Mesodermal cell (in vitro differentiated cells): ENCODE results near the gene SCARF1.

Experiments used
- H3K27ac ChIP-seq: 2 replicates; pipeline ENCODE4 v1.7.0; 2013; ENCODE audit warnings: mild to moderate bottlenecking, low read depth, low read length, moderate library complexity; ENCODE audit not compliant: severe bottlenecking
- H3K36me3 ChIP-seq: 2 replicates; pipeline ENCODE4 v1.7.1; 2013; ENCODE audit warnings: mild to moderate bottlenecking, low read length, moderate library complexity; ENCODE audit not compliant: control insufficient read depth, insufficient read depth
- H3K4me1 ChIP-seq: one replicate; pipeline ENCODE4 v1.7.1; 2013; ENCODE audit warnings: mild to moderate bottlenecking, low read length; ENCODE audit not compliant: insufficient read depth, control insufficient read depth, poor library complexity, severe bottlenecking
- H3K4me3 ChIP-seq: 2 replicates; pipeline ENCODE4 v1.7.0; 2013; ENCODE audit warnings: low read length, control low read depth, mild to moderate bottlenecking; ENCODE audit not compliant: insufficient read depth, poor library complexity, severe bottlenecking; ENCODE audit errors: extremely low read depth
- H3K9me3 ChIP-seq: 2 replicates; pipeline ENCODE4 v1.7.1; 2013; ENCODE audit warnings: mild to moderate bottlenecking, low read length, moderate library complexity; ENCODE audit not compliant: control insufficient read depth
- WGBS, 2 experiments: methylation state at CpG; one replicate each; pipeline ENCODE4 v1.1.5; 2013; ENCODE audit warnings: missing lambda C conversion rate in 2 of 2; ENCODE audit not compliant: insufficient coverage in 2 of 2; 5-methylcytosine and 5-hydroxymethylcytosine counted together

Gene SCARF1

GRCh38 chr17:1646199-1646875, 805 bp upstream of the SCARF1 start:
- 86 to 87% methylated on average over 8 to 9 of the region's 13 CpGs for WGBS, 2 experiments
- H3K27ac ChIP-seq = no peak overlapping the region

GRCh38 chr17:1644493-1645206, 882 bp downstream of the SCARF1 start:
- Histone ChIP-seq H3K4me3 (peak overlapping the region; percentile 28), H3K9me3 (no peaks in the 10 kb centered on the region), H3K4me1 (peaks cover 52% of the 10 kb centered on the region), H3K27ac (no peak overlapping the region), H3K36me3 (no peaks in the 10 kb centered on the region)
- 78 to 81% methylated on average over 12 to 13 of the region's 15 CpGs for WGBS, 2 experiments

More at GRCh38 chr17:1646199-1646875, 805 bp upstream of the SCARF1 start:
- H3K36me3 ChIP-seq = peaks cover 12% of the 10 kb centered on the region
- H3K9me3 ChIP-seq = no peaks in the 10 kb centered on the region
- H3K4me3 ChIP-seq = no peak overlapping the region
- H3K4me1 ChIP-seq = peaks cover 57% of the 10 kb centered on the region

GRCh38 chr17:1643999-1644492, 1.5 kb downstream of the SCARF1 start:
- peak overlapping the region; percentile 28 for H3K4me3 ChIP-seq
- no peaks in the 10 kb centered on the region for H3K9me3 ChIP-seq
- 58 to 76% methylated on average over 7 to 11 of the region's 13 CpGs for WGBS, 2 experiments
- no peak overlapping the region for H3K27ac ChIP-seq
- H3K4me1 ChIP-seq = peaks cover 58% of the 10 kb centered on the region
- no peaks in the 10 kb centered on the region for H3K36me3 ChIP-seq

DNA sequence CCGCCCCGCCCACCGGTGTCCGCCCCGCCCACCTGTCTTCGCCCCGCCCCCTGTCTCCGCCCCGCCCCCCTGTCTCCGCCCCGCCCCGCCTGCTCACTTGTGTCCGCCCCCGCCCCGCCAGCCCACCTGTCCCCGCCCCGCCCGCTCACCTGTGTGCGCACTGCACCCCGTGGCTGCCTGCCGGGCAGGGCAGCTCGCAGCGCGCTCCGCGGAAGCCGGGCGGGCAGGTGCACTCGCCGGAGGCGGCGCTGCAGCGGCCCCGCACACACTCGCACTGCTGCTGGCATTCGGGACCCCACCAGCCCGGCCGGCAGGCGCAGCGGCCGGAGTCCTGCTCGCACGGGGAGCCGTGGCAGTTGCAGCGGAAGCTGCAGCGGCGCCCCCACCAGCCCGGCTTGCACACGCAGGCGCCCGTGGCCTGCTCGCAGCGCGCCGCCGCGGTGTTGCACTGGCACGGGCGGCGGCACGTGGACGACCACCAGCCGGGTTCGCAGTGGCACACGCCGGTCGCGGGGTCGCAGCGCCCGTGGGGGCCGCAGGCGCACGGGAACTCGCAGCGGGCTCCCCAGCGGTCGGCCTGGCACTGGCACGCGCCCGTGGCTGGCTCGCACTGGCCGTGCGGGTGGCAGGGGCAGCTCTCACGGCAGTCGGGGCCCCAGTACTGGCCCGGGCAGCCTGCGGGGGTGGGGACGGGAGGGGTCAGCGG, 2.1 kb downstream of the SCARF1 start:
- WGBS, 2 experiments = 6 to 7% methylated on average over 48 to 64 of the region's 90 CpGs
- H3K9me3 ChIP-seq = no peaks in the 10 kb centered on the region
- H3K4me1 ChIP-seq = peaks cover 61% of the 10 kb centered on the region
- no peak overlapping the region for H3K27ac ChIP-seq
- H3K36me3 ChIP-seq = no peaks in the 10 kb centered on the region
- peak overlapping the region; percentile 28 for H3K4me3 ChIP-seq

- peaks cover 3% of the 10 kb centered on the region for H3K36me3 ChIP-seq
- H3K9me3 ChIP-seq = no peaks in the 10 kb centered on the region
- H3K27ac ChIP-seq = no peak overlapping the region
- 84 to 87% methylated on average over 9 to 10 of the region's 12 CpGs for WGBS, 2 experiments
- H3K4me1 ChIP-seq = peaks cover 43% of the 10 kb centered on the region
- no peak overlapping the region for H3K4me3 ChIP-seq
These were observed 4.5 kb downstream of the SCARF1 start for GRCh38 chr17:1641065-1641403.

GRCh38 chr17:1640329-1641064, 5.0 kb downstream of the SCARF1 start:
- Histone ChIP-seq H3K9me3 (no peaks in the 10 kb centered on the region), H3K36me3 (peaks cover 3% of the 10 kb centered on the region), H3K27ac (no peak overlapping the region), H3K4me3 (no peak overlapping the region), H3K4me1 (peaks cover 37% of the 10 kb centered on the region)
- 85 to 88% methylated on average over 12 to 18 of the region's 23 CpGs for WGBS, 2 experiments

GRCh38 chr17:1639549-1640180, 5.9 kb downstream of the SCARF1 start:
- 80 to 93% methylated on average over 8 to 11 of the region's 11 CpGs for WGBS, 2 experiments
- no peak overlapping the region for H3K4me3 ChIP-seq
- peaks cover 29% of the 10 kb centered on the region for H3K4me1 ChIP-seq
- peaks cover 3% of the 10 kb centered on the region for H3K36me3 ChIP-seq
- no peaks in the 10 kb centered on the region for H3K9me3 ChIP-seq
- no peak overlapping the region for H3K27ac ChIP-seq

- Histone ChIP-seq H3K27ac (no peak overlapping the region), H3K4me1 (peaks cover 20% of the 10 kb centered on the region), H3K9me3 (no peaks in the 10 kb centered on the region), H3K4me3 (no peak overlapping the region), H3K36me3 (peaks cover 3% of the 10 kb centered on the region)
- WGBS, 2 experiments = 87 to 88% methylated on average over 14 to 16 of the region's 19 CpGs
These were observed 6.8 kb downstream of the SCARF1 start for GRCh38 chr17:1638624-1639300.

DNA sequence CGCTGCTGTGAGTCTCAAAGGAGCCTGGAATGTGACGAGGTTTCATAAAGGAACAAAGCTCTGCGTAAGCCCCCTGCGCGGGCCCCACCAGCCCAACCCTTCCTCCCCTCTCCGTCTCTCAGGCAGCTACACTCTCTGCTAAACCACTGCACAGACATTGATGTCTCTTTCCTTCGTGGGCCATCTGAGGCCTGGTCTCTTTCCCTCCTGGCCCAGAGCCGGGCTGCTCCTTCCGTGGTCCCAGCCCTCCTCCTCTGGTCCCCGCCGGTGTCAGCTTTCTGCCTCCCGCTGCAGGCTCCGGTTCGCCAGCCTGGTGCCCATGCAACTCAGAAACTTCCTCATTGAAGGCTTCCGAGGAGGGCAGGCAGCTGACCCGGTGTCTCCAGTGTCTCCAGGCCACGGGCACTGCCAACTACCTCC, 7.4 kb downstream of the SCARF1 start:
- H3K27ac ChIP-seq = no peak overlapping the region
- peaks cover 20% of the 10 kb centered on the region for H3K4me1 ChIP-seq
- H3K9me3 ChIP-seq = no peaks in the 10 kb centered on the region
- no peak overlapping the region for H3K4me3 ChIP-seq
- 81 to 83% methylated on average over 16 of the region's 17 CpGs for WGBS, 2 experiments
- H3K36me3 ChIP-seq = peaks cover 3% of the 10 kb centered on the region
